ENCODE data around the gene USP31.

Gene USP31, protein sequence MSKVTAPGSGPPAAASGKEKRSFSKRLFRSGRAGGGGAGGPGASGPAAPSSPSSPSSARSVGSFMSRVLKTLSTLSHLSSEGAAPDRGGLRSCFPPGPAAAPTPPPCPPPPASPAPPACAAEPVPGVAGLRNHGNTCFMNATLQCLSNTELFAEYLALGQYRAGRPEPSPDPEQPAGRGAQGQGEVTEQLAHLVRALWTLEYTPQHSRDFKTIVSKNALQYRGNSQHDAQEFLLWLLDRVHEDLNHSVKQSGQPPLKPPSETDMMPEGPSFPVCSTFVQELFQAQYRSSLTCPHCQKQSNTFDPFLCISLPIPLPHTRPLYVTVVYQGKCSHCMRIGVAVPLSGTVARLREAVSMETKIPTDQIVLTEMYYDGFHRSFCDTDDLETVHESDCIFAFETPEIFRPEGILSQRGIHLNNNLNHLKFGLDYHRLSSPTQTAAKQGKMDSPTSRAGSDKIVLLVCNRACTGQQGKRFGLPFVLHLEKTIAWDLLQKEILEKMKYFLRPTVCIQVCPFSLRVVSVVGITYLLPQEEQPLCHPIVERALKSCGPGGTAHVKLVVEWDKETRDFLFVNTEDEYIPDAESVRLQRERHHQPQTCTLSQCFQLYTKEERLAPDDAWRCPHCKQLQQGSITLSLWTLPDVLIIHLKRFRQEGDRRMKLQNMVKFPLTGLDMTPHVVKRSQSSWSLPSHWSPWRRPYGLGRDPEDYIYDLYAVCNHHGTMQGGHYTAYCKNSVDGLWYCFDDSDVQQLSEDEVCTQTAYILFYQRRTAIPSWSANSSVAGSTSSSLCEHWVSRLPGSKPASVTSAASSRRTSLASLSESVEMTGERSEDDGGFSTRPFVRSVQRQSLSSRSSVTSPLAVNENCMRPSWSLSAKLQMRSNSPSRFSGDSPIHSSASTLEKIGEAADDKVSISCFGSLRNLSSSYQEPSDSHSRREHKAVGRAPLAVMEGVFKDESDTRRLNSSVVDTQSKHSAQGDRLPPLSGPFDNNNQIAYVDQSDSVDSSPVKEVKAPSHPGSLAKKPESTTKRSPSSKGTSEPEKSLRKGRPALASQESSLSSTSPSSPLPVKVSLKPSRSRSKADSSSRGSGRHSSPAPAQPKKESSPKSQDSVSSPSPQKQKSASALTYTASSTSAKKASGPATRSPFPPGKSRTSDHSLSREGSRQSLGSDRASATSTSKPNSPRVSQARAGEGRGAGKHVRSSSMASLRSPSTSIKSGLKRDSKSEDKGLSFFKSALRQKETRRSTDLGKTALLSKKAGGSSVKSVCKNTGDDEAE (N-terminal part only)
- total RNA-seq, result 9.6 to 40.2 (median 25.2) reads per million in 3 experiments

DNA sequence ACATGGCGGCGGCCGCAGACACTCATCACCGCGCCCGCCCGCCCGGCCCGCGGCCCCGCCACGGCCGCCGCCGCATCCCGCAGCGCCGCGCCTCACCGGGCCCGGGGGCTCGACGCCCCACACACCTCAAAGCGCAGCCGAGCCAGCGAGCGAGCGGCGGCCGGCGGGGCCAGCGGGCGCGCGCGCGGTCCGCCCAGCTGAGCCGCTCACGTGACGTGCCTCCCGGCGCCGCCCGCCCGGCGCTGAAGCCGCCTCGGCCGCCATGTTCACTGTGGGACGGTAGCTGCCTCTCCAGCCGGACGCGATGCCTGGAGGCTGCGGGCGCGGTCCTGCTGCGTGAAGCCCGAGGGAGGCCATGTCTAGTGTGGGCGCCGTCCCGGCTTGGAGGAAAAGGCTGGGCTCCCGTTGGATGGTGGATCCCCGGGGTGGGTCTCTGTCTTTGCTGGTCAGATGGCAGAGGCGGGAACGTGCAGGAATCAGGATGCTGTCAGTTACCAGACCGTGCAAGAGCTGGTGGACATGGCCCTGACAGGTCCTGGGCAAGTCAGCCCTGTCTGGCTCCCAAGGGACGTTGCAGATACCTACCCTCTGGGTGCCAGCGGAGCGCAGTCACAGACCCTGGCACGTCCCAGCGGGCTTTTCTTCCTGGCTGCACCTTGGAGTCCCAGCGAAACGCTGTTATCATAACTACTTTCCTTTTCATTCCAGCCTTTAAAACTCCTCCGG is at the start of gene USP31:
Gene USP31, minus strand, starts transcription at position 186 of the 726 bp plus-strand sequence. Its CDS starts 182 bp downstream, at position 4.
- peak; percentile 84 for DNase-seq

- no peak for DNase-seq
Measured at GRCh38 chr16:23196539-23196938, 47.3 kb upstream of the USP31 start.

DNA sequence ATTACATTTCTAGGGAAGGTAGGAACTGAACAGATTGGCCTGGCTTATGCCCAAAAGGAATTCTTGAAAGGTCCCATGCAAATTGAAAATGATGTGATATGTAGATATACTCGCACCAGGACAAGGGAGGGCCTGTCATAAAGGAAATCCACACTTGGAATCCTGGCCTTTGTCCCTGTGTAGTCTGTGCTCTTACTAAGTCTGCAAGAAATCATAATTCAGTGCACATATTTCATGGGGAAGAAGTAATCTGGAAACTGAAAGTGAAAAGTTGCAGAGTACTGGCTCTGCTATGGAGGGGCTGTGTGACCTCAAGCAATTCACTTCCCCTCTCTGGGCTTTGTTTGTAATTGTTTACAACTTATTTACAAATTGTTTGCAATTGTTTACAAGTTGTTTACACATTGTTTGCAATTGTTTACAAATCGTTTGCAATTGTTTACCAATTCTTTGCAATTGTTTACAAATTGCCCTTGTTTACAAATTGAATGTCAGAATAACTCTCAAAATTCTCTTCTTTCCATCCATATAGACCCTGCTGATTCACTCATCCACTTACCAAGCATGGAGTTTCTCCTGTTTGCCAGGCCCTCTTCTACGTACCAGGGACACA is 46.2 kb upstream of the USP31 start:
- no peak for DNase-seq

GRCh38 chr16:23194497-23195221 is 45.4 kb upstream of the USP31 start:
- no peak for DNase-seq

DNA sequence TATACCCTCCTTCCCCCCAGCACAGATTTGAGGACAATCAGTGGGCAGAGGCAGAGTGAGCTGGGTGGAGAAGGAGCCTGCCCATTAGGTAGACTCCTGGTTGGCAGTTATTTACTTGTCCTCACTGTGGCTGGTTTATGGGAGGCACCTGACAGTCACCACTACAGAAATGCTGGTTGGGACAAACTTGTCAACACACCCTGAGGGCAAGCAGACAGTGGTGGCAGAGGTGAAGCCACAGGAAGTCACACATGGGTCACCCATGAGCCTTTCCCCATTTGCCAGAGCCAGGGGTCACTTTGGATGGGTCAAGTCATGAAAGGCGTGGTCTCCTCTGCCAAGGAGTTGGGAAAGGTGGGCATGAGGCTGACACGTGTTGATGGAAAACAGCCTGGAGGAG is 39.7 kb upstream of the USP31 start:
- no peak for DNase-seq

DNA sequence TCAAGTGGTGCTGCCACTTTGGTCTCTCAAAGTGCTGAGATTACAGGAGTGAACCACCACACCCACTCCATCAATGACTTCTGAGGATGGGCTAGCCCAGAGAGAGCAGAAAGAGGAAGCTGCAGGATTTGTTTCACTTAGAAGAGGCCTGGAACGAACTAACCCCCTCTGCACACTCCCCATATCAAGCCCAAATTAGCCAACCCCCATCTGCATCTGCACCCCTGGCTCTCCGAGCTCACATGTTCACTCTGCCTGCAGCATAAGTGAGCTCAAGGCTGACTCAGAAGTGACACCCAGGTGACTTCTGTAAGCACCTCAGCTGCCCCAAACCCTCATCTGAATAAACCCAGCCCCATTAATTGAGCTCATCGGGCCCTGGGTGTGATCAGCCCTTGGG is 38.1 kb upstream of the USP31 start:
- no peak for DNase-seq

- no peak for DNase-seq
Measured at GRCh38 chr16:23186171-23186570, 36.9 kb upstream of the USP31 start.

- DNase-seq, result no peak
Measured at GRCh38 chr16:23185656-23186055, 36.4 kb upstream of the USP31 start.

- DNase-seq, result no peak
Measured at GRCh38 chr16:23183543-23183862, 34.3 kb upstream of the USP31 start.

DNA sequence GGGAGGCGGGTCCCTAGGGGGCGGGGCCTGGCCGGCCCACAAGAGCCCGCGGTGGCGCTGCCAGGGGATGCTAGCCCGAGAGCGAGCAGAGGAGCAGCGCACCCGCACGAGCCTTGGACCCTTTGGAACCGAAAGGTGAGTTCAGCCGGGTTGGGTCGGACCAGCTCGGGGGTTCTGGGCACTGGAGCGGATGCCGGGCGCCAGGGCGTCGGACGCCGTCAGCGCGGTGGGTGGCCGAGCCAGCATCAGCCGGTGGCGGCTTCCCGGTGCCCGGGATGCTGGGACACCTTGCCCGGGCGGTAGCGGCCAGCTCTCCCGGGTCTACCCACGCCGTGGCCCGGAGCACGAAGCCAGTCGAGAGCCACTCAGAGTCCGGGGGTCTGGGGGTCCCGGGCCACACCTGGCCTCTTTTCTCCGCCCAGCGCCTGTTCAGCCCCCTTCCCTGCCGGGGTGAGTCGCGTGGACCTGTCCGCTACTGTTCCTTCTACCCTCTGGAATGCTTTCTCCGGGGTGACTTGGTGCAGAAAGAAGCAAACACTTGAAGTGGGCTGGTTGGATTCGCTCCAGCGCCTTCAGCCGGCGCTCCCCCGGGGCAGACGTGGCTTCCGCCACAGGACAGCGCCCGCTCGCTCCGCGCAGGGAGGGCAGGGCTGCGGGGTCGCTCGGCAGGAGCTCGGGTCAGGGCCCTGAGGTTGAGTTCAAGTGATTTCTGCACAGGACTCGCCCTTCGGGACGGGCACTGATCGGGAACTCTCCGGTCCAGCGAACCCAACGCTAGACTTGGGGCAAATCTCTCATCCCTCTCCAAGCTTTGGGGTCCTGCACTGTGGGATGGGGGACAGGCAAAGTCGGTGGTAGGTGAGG is 33.7 kb upstream of the USP31 start, which contains the start of gene SCNN1G:
Gene SCNN1G, plus strand, starts transcription at position 67 of the 864 bp plus-strand sequence. CDS start 3,527 bp downstream, outside the sequence.
- DNase-seq, result no peak

DNA sequence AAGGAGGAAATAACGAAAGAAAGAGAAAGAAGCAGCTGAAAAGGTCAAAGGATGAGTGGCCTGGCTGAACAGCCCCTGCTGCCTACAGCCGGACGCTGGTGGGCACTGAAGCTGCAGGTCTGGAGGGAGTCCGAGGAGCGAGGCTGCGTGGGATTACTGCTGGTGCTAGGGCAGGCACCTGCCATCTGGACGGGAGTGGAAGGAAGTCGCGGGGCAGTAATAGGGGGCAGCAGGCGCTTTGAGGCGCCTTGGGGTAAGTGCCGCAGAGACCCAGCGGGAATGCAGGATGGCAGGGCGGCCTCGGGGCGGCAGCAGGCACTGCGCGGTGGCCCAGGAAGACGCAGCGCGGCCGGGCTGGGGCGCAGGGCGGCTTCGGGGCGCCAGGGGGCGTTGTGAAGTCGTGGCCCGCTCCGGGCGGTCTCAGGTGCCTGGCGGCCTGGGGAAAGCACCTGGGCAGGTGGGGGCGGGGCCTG is 33.0 kb upstream of the USP31 start:
- peak; percentile 62 for DNase-seq

DNA sequence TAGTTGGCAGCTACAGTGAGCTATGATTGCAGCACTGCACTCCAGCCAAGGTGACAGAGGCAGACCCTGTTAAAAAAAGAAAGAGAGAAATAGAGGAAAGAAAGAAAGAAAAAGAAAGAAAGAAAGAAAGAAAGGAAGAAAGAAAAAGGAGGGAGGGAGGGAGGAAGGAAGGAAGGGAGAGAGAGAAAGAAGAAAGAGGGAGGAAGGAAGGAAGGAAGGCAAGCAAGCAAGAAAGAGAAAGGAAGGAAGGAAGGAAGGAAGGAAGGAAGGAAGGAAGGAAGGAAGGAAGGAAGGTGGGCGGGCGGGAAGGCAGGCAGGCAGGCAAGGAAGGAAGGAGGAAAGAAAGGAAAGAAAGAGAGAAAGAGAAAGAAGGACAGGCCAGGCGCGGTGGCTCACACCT is 32.3 kb upstream of the USP31 start:
- DNase-seq, result no peak

DNA sequence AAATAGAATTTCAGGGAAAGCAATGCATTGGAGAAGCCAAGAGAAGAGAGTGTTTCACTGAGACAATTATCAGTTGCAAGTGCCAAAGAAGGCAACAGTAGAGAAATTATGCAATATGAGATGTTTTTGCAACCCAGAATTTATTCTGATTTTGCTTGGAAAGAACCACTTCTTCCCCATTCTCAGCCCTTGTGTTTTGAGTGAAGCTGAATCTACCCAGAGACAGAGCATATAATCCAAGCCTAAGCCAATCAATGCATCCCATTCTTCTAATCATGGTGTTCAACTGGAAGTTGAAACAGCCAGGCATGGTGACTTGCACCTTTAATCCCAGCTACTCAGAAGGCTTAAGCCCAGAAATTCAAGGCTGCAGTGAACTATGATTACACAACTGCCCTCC is 26.4 kb upstream of the USP31 start:
- no peak for DNase-seq

GRCh38 chr16:23174622-23175021 is 25.4 kb upstream of the USP31 start:
- DNase-seq, result no peak

DNA sequence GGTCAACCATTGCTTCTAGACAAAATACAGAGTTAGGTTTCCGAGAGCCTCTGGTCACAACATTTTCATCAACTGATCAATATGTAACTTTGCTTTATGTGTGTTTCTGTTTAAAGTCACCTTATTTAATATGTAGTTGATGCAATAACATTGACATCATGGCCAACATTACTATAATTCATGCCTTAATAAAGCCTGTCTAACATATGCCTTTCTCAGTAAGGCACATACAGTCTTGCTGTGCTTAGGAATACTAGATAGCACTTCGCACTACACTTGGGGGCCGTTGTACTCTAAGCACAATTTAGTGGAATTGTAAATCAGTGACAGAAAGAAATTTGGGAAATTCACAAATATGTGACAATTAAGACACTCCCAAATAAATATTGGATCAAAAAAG is 23.7 kb upstream of the USP31 start:
- no peak for DNase-seq

- DNase-seq, result no peak
Measured at GRCh38 chr16:23172583-23172982, 23.3 kb upstream of the USP31 start.

DNA sequence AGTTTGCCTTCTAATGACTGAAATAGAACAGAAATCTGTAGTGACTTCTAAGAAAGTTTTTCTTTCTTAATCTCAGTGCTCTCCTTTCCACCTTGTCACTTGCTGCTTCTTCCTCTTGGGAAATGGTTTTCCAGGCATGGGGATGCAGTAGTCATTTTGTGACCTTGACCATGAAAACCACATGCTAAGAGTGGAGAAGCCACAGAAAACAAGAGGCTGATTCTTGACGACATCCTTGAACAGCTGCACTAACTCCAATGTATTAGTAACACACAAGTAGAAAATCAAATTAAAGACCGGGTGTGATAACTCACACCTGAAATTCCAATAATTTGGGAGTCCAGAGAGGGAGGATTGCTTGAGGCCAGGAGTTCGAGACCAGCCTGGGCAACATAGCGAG is 15.5 kb upstream of the USP31 start:
- DNase-seq, result no peak

DNA sequence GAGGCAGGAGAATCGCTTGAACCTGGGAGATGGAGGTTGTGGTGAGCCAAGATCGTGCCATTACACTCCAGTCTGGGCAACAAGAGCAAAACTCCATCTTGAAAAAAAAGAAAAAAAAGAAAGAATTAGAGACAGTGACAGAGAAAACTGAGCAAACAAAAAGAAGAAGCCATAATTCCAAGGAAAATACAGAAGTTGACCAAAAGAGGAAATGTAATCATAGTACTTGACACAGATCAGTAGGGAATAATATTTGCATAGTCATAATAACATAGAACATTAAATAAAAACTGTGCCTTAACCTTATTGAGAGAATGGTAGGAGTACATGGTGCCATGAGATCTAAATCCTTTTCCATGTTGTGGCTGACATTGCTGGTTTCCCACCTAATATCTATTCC is 14.7 kb upstream of the USP31 start:
- DNase-seq, result no peak

GRCh38 chr16:23160574-23160973 is 11.3 kb upstream of the USP31 start:
- no peak for DNase-seq

DNA sequence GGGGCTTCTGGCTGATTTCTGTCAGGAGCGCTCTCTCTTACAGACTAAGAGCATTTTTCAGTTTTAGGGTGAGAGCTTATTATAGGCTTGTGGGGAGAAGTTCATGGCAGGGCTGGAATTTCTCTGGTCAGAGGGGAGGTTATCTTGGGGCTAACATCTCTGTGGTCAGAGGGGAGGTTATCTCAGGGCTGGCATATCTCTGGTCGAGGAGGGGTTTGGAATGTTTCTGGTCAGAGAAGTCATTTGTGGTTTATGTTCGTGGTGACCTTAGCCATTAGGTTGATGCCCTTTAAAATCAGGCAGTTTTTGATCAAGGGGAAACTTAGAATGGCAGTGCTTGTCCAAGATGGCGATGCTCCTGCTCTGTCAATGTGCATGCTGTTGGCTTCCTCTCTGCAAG is 10.8 kb upstream of the USP31 start:
- DNase-seq, result no peak
